Hematopoietic multipotent progenitor cell treated with erythropoietin and hydrocortisone succinate and interleukin-3 and kit ligand, for 15 days (in vitro differentiated cells): Measurements from ENCODE around the gene ZNF362.

ENCODE experiments used
- DNase-seq: peaks from one replicate; pipeline ENCODE4 v3.0.0-alpha.2; 2015; ENCODE audit warnings: low spot score

ZNF362 gene

DNA sequence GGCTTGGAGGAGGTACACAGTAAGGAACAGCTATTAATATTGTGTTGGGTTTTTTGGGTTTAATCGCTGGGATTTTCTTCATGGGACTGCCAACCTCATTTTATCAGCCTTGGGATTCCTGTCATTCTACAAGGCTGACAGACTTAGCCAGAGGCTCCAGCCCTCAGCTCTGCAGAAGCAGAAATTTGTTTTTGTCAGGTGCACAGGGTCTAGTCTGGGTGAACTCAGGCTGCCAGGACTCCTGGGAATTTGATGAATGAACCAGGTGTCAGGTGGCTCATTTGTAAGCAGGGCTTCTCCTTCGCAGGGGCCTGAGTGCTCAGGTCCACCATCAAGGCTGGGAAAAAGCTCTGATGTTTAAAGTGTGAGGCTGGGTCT, 11.5 kb upstream of the ZNF362 start:
- DNase-seq = no peak

DNA sequence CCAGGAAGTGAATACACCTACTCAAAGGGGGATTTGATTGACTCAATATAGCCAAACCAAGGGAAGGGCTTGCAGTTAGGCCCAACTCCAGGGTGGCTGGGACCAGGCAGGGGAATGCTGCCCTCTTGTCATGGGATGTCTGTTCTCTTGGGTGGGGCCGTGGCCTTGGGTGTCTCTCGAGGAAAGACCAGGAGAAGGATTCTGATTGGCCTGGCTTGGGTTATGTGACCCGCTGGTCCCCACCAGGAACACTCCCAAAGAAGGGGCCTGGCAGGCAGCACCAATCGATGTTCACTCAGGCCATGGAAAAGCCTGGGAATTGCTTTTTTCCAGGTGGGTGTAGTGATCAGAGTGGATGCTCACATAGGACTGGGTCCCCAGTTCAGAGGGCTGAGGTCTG, 10.1 kb upstream of the ZNF362 start:
- DNase-seq = no peak

DNA sequence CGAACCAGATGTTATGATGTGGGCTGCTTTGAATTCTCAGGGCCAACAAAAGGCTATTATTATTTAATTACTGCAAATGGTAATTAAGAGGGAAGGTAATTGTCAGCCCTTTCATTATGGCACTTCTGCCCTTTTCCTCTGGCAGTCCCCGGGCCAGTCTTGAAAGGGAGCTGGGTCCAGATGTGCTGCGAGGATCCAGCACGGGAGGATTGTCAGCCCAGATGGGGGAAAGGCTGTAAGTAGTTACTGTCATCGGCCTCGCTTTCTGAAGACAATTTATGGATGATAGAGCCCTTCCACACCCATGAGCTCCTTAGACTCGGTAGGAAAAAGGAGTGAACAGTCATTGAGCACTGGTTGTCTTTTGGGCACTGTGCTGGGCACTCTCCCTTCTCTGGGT, 8.7 kb upstream of the ZNF362 start:
- DNase-seq = no peak

DNA sequence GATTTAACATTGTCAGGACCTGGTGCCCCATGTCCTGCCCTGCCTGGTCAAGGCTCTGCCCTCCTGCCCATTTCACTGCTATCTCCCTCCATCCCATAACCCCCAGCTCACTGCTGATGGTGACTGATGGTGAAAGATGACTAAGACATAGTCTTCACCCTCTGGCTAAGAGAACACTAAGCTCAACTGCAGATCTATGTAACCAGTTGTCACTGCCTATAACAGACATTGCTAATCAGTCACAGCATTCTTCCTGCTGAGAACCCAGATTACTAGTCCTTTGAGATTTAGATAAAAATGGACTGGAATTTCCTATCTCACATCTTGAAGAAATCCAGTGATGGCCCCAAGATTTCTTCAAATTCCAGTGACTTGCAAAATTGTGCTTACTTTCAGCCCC, 8.0 kb upstream of the ZNF362 start:
- no peak for DNase-seq

DNA sequence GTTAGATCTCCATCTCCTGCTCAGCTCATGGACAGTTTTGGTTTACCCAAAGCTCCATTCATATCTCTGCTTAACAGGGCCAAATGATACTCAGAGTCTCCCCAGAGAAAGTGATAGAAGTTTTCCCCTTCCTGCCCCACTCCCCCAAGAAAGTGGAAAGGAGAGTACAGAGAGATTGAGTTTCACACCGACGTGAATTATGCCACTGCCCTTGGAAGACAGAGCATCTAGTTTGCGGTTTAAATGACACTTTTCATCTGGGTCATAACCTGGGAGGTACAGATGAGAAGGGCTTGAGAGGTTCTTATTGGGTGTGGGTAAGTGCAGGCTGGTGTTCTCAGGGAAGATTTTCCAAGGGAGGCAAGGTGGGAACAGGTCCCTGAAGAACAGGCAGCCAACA, 6.9 kb upstream of the ZNF362 start:
- DNase-seq = no peak

DNA sequence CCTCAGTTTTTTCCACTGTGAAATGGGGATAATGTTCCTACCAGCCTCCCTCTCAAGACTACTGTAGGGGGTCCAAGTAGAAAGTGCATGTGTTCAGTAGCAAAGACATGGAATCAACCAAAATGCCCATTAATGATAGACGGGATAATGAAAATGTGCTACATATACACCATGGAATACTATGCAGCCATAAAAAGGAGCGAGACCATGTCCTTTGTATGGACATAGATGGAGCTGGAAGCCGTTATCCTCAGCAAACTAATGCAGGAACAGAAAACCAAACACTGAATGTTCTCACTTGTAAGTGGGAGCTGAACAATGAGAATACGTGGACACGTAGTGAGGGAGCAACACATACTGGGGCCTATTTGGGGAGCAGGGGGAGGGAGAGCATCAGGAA, 6.1 kb upstream of the ZNF362 start:
- no peak for DNase-seq

DNA sequence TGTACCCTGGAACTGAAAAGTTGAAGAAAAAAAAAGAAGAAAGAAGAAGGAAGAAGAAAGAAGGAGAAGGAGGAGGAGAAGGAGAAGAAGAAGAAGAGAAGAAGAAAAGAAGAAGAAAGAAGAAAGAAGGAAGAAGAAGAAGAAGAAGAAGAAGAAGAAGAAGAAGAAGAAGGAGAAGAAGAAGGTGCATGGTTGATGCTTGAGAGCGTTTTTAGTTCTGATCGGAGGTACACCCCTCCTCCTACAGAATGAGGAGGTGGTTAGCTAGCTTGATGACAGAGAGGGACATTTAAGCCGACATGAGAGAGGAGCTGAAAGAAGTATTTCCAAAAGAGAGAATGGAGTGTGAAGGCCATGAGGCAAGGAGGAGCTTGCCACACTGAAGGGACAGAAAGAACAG, 5.6 kb upstream of the ZNF362 start:
- DNase-seq = no peak

DNA sequence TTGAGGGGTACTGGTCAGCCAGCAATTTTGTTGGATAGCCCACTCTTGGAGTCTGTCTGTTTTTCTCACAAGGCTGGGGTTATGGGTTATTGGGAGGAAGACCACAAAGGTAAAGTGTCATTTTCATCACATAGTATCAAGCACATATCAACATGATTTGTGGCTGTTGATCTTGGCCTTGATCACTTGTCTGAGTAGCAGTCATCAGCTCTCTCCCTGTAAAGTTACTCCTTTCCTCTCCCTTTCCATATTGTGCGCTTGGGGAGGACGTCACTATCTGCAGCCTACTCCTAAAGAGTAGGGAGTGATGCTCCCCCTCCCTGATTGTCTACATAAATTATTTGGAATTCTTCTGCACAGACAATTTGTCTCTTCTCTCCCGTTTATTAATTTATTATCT, 1.8 kb upstream of the ZNF362 start:
- DNase-seq = no peak

DNA sequence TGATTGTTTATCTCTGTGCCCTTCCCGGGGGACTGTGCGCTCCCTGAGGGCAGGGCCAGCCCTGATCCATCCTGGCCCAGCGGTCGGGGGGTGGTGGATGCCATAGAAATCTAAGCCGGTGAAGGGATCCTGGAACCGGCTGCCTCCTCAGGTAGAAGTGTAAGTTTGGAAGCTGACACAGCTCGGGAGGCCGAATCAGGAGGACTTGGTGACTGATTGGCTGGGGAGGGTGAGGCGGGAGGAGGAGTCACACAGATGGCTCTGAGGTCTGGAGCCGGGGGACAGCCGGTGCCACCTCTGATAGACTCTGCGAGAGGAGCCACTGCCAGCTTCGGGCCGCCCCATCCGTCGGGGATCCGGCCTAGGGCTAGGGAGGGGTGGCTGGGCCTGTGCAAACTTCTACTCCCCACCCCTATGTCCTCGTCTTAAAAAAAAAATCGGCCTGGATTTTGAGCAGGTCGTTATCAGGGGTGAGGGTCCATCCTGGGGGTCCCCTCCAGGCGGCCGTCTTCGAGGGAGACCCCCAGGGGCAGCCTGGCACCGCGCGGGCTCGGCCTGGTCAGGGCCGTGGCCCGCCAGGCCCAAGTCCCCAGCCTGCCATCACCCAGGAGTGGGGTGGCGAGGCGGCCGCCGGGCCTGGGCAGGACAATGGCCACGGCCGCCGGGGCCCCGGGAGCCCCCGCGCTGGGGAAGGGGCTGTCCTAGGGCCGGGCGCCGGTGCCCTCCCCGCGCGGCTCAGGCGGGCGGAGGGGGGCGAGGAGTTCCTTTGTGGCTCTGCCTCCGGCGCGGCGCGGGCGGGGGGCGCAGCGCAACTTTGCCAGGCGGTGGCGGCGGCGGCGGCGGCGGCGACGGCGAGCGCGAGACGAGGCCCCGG, 708 bp upstream of the ZNF362 start:
- DNase-seq = peak; percentile 35

DNA sequence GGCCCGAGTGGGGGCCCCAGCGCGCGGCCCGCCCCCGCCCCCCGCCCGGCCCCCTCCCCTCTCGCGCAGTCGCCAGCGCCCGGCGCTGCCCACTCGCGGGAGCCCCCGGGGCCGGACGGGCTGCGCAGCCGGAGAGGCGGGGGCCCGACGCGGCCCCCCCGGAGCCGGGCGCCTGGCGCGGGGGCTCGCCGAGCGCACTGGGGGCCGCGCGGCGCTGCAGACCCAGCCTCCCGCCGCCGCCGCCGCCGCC, 146 bp upstream of the ZNF362 start:
- DNase-seq = no peak

DNA sequence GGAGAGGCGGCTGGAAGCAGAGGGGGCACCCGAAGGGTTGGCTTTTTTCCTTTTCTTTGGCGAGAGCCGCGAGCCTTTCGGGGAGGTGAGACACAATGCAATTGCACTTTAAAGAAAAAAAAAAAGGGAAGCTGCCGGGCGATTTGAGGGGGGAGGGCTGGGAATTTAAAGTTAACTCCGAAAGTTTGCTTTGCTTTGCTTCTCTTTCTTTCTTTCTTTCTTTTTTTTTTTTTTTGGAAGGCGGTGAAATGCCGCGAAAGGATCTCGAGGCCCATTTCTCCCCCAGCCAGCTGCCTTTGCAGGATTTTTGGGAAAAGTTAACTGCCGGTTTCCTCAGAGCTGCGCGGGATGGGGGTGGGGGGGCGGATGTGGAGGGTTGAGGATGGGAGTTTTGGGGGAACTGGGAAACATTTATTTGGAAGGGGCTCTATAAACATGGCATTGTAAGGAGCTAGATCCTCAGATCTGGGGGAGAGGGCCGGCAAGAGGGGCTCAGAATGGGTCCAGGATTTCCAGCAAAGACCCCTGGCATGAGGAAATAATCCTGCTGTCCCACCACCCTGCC, 997 bp downstream of the ZNF362 start:
- DNase-seq = no peak

DNA sequence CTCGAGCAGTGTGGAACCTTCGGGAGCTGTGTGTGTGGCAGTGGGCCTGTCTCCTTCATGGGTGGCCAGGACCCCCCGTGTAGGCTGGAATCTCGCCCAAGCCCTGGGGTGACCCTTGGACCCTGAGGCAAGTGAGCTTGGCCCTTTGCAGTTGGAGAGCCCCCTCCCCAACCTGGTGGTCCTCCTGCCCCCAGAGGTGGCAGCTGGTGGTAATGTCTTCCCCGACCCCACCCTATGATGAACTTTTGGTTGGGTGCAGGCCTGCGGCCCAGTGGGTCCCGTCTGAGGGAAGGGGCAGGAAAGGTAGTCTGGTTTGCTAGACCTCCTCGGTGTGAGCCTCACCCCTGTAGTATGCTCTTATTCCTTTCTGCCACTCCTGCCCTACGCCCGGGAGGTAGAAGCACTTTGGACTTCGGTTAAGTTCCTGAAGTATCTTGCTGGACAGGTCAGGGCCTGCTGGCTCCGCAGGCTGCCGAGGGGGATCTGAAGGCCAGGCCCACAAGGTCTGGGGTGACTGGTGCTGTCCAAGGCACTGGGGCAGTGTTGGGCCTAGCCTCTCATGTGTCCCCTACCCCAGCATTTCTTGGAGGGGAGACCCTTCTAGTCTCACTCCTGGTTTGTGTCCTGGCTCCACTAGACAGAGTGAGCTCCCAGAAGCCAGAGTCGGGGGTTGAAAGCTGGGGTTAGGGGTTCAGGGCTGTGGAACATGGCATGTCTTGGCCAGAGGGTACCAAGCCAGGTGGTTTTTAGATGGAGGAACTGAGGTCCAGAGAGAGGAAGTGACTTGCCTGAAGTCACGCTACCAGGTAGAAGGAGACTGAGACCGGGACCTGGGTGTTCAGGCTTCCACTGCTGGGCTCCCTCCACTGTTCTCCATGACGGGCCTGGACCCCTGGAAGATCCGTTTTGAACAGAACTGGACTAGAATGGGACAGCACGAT, 1.8 kb downstream of the ZNF362 start:
- DNase-seq = no peak

DNA sequence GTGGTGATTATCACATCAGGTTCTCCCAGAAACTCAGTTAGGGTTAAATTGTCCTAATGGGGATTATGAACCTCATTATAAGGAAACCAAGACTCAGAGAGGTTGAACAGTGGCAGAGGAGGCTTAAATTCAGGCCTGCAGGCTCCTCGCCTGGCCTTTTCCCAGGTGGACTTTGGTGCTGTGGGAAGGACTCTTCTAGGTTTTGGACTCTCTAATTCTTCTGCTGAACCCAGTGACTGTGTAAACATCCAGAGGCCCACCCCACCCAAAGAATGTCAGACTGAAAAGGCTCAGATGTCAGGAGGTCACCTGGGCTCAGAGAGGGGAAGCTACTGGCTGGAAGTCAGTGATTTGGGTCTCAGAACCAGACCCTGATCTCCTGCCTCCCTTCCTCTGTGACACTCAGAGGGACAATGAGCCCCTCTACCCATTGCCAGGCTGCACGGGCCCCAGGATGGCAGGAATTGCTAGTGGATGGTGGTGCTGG, 2.5 kb downstream of the ZNF362 start:
- no peak for DNase-seq

DNA sequence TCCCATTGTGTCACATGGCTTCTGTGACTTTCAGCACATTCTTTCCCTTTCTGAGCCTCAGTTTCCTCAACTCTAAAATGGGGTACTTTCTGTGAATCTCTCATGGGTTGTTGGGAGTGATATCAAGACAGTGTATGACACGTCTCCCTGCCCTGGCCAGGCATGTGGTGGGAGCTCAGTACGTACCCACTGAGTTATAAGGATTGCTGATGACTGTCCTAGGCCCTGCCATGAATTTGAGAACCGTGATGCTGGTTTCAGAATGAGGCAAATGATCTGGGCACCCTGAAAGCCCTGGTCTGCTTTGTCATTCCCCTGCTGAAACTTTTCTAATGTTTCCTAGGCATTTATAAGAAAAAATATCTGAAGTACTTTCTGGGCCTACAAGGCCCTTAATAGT, 3.6 kb downstream of the ZNF362 start:
- DNase-seq = no peak

DNA sequence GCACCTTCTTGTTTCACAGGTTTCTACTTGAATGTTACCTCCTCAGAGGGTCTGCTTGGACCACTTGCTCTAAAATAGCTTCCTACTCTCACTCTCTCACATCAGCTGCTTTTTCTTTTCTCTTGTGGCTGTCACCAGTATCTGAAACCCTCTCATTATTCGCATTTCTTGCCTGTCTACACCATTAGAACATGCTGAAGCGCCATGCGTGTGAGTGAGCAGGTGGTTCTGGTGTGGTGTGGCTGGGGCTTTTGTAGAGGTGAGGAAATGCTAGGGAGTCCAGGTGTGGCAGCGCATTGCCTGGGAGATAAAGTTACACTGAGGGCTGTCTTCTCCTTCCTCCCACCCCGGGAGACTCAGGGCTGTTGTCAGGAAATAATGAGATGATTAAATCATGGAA, 4.1 kb downstream of the ZNF362 start:
- DNase-seq = no peak

DNA sequence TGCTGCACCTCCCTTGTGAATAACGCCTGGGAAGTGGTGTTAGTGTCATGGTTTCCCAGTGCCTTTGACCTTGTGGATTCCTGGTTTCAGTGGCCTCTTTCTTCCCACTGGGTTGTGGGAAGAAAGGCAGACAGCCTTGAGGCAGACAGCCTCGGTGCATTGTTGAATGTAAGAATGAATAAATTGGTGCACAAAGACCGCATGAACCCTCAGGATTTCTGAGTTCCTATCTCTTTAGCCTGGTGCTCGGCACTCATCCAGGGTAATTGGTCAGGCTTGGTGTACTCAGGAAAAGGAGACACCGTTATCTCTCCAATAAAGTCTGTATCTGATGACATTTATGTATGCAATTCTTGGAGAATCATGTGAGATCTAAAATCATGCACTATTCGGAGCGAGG, 5.1 kb downstream of the ZNF362 start:
- no peak for DNase-seq

DNA sequence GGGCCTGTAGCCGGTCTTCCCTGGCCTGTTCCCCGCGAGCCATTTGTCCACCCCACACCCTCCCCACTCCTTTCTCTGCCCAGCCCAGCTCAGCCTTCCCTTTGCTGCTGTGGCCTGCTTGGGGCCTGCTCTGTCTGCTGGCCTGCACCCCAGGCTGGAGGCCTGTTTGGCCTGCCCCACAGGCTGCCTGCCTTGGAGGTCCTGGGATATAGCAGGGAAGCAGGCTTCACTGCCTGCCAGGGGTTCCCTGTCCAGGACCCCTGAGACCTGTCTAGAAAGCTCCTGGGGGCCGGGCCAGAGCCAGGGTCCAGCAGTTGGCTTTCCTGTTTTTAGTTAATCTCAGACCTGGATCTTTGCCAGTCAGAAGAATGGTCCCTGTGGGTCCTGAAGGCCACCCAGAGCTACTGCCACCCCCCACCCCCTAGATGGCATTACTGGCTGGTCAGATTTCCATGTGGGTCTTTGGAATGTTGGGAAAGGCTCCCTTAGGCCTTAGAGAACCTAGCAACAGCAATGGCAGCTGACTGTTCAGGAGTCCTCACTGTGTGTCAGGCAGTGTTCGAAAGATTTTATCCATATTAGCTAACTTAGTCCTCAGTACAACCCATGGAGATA, 7.7 kb downstream of the ZNF362 start:
- no peak for DNase-seq

DNA sequence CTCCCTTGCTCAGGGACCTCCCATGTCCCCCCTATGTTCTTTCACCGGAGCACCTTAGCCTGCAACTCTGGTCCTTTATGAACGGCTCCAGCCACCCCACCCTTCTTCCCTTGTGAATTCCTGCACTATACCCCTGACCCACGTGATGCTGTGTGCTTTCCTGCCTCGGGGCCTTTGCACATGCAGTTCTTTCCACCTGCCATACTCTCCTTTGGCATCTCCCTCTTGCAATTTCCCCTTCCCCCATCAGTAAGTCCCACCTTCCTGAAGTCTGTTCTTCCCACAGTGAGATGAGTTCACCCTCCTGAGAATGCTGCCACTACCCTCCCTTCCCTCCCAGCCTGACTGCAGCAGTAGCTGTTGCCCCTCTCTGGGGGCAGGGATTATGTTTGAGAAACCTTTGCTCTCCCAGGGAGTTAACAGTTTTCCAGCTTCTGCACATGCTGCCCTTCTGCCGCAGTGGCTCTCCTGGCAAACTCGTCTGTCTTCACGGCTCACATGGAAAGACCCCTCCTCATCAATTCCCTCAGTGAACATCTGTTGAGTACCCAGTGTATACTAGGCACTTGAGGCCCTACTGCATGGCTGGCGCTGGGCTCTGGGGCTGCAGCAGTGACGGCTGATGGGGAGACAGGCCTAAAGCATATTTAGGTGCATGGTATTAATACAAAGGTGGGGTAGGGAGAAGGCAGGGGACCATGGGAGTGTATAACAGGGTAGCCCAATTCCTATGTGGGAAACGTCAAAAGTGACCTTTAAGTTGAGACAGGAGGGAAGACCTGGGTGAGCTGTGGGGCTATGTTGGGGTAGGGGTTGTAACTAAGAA, 9.7 kb downstream of the ZNF362 start:
- DNase-seq = no peak

DNA sequence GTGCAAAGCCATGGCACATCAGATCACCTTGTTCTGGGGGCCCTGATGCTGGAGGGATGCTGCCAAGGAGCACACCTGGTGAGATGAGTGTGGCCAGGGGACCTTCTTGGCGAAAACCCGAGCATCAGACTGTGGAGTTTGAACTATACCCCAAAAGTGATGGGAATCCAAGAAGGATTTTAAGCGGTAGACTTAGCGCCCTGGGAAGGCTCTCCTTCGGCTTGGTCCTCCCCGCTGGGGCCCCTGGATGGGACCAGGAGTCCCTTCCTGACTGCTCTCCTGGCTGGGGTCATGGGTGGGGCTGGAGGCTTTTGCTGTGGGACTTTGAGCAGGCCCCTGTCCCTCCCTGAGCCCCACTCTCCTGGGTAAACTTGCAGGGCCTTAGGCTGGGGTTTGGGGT, 10.5 kb downstream of the ZNF362 start:
- no peak for DNase-seq

DNA sequence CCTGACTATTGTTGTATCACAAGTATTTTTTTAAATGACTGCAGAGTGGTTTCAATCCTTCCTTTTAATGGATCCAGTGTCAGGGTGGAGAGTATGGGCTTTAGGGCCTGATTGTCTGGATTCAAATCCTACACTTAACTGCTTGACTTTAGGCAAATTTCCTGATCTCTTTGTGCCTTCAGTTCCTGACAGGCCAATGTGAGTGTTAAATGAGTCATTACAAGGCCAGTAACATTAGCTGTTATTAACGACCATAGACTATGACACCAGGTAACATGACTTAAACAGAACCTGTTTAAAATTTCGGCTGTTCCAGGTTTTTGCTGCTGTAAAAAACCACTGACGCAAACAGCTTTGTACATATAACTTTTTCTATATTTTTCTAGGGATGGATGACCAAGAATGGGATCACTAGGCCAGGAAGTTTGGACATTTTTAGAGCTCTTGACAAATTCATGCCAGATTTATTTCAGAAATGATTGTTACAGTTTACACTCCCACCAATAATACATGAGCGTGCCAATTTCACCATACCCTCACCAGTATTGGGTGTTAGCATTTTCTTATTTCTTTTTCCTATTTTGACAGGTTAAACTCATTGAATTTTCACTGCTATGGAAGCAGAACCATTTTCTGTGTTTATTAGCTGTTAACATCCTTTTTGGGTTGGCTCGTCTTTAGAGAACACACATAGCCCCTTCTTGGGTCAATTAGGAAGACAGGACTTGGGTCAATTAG, 11.3 kb downstream of the ZNF362 start:
- no peak for DNase-seq

DNA sequence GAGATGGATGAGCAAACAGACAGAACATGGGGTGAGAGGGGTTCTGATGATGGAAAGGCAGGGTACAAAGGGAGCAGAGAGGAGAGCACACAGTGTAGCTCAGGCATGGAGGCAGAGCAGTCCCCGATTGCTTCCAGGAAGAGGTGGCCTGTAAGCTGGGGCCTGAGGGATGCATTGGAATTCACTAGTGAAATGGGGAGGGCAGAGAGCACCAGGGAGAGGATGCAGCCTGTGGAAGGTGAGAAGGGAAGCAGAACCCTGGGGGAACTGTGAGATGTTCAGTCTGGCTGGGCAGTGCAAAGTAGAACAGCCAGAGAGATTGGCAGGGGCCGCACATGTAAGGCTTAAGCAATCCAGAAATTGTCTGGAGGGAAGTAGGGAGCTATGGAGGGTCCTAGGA, 12.2 kb downstream of the ZNF362 start:
- DNase-seq = no peak
